H1 (cell line): ENCODE measurements around the gene OGFR. TPM values are rescaled to one million over a fixed set of nuclear protein-coding genes. Genes with fewer than 3 reads are reported as not detected.

Experiments
- ASH2L ChIP-seq: fragments of 200-600, 300-600 bp; sonication (generic); IDR thresholded peaks from one replicate; pipeline ENCODE4 v1.7.1; 2017; ENCODE audit warnings: low read length
- BRCA1 ChIP-seq: IDR thresholded peaks from 2 replicates; pipeline ENCODE4 v1.6.1; 2012; ENCODE audit warnings: low read depth, low read length, improper control_type of control experiment
- CEBPB ChIP-seq: IDR thresholded peaks from 2 replicates; pipeline ENCODE4 v1.6.1; 2012; ENCODE audit warnings: low read depth, low read length
- SIN3A ChIP-seq, 2 experiments: IDR thresholded peaks in 1 of 2; conservative IDR thresholded peaks in 1 of 2; 2 replicates each; pipeline ENCODE4 v1.6.1; 2011 to 2012; ENCODE audit warnings: low read length in 2 of 2, improper control_type of control experiment in 1 of 2, low read depth in 1 of 2, mild to moderate bottlenecking in 1 of 2
- TAF1 ChIP-seq: IDR thresholded peaks from 2 replicates; pipeline ENCODE4 v1.6.1; 2011; ENCODE audit warnings: mild to moderate bottlenecking, low read depth, low read length
- YY1 ChIP-seq: IDR thresholded peaks from 2 replicates; pipeline ENCODE4 v1.6.1; 2011; ENCODE audit warnings: low read depth, mild to moderate bottlenecking, low read length
- polyA plus RNA-seq, 7 experiments: library from polyadenylated mRNA; depleted of rRNA in 3 of 7; stranded (reverse) in 5 of 7; unstranded in 2 of 7; fragments of >200 nt in 5 of 7; fragments of 200-250 nt in 2 of 7; gene quantifications; 1 replicate in 5 of 7; 2 replicates in 1 of 7; 4 replicates in 1 of 7; pipeline versions ENCODE4 v1.2.1 to v1.2.3, GENCODE V29; 2011 to 2013; ENCODE audit warnings: missing spikeins in 2 of 7, mixed read lengths in 2 of 7
- total RNA-seq: library from RNA; stranded (reverse); fragmentation: NEBNext Ultra II Directional; extraction: Animal tissue kit (Norgen Biotek cat#: 25700); gene quantifications from 2 replicates; pipeline ENCODE4 v1.2.1, GENCODE V29; 2021

Gene OGFR
- total and polyA plus RNA-seq, 2 of the 8 experiments (the other 6 are each of a cell fraction or from before 2014, with no cell fraction given): 13.9 to 25.1 TPM

DNA sequence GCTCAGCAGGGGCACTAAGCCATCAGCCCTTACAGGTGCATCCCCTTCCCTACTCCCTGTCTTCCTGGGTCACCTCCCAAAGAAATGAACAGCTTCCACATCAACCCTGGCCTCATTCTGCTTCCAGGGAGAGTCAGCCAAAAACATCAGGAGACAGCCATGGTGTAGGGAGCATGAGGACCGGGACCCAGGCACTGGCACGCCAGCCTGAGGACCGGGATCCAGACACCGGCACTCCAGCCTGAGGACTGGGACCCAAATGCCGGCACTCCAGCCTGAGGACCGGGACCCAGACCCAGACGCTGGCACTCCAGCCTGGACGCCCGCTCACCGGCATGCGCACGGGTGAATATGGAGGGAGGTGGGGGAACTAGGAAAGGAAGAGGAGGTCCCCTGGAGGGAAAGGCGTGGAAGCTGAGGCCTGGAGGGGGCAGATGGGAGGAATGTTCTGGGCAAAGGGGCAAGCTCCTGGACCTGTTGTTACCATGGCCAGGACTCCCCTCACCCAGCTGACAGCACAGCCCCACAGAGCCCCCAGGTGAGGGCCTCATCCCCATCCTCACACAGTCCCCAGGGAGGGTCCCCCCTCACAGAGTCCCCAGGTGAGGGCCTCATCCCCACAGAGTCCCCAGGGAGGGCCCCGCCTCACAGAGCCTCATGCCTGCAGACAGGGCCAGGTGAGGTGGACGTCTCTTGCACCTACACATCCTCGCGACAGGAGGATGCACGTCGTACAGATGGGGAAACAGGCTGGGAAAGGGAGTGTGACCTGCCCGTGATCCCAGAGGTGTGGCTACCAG is 34.3 kb upstream of the OGFR start (continued):
- TF ChIP-seq YY1 (no peak), CEBPB (no peak), TAF1 (no peak), SIN3A (conservative IDR thresholded peaks at IDR 0.05 in 1 of 2, IDR thresholded peaks at IDR 0.05 in 1 of 2; ENCODE audit: low read depth in 1 of 2, low read length in 2 of 2) (no peak), BRCA1 (no peak), ASH2L (no peak)
